ENCODE measurements around the gene RAB31. TPM values are rescaled to one million over a fixed set of nuclear protein-coding genes. Genes with fewer than 3 reads are reported as not detected.

Gene RAB31
- total RNA-seq, 1 experiment from 2014 or later: 12.9 TPM

DNA sequence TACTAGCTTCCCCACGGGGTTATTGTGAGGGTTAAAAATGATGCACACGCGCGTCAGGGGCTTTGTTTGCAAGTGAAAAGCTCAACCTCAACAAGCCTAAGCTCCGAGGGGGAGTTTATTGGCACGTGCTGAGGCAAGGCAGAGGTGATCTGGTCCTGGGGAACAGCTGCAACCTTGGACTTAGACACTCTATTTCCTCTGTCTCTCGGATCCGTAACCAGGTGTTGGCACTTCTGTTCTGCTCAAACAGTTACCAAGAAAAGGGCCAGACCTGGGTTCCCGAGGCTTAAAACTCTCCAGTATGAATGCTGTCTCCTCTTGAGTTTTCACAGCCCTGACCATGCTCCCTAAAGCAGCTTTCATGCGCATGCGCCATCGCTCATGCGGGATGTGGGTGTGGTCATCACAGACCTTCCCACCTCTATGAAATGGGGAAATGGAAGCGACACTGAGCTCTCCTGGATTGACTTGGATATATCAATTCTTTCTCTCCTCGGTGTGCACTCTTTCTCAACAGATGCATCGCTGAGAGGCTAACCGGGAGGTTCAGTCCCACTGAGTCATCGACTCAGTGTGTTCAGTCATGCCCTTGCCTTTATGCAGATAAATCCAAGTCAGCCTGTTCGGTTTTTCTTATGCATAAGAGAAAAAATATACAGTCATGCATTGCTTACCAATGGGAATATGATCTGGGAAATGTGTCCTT is 19.9 kb upstream of the RAB31 start:
- in situ Hi-C loops (cut with HindIII; ENCODE audit: low pct_unique_long_range_greater_than_20kb, low sequenced_read_pairs): no loop called here
- no peak for DNase-seq (ENCODE audit: low read depth, low spot score)

DNA sequence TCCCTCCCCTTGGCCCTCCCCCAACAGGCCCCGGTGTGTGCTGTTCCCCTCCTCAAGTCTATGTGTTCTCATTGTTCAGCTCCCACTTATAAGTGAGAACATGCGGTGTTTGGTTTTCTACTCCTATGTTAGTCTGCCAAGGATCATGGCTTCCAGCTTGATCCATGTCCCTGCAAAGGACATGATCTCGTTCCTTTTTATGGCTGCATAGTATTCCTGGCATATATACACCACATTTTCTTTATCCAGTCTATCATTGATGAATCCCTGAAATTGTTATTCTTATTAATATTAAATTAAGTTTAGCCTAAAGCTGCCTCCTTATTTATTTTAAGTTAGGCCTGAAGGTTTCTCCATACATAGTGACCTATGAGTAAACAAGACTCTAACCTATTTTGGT is 18.8 kb upstream of the RAB31 start:
- DNase-seq (ENCODE audit: low read depth, low spot score): no peak
- in situ Hi-C loops (cut with HindIII; ENCODE audit: low pct_unique_long_range_greater_than_20kb, low sequenced_read_pairs): no loop called here

DNA sequence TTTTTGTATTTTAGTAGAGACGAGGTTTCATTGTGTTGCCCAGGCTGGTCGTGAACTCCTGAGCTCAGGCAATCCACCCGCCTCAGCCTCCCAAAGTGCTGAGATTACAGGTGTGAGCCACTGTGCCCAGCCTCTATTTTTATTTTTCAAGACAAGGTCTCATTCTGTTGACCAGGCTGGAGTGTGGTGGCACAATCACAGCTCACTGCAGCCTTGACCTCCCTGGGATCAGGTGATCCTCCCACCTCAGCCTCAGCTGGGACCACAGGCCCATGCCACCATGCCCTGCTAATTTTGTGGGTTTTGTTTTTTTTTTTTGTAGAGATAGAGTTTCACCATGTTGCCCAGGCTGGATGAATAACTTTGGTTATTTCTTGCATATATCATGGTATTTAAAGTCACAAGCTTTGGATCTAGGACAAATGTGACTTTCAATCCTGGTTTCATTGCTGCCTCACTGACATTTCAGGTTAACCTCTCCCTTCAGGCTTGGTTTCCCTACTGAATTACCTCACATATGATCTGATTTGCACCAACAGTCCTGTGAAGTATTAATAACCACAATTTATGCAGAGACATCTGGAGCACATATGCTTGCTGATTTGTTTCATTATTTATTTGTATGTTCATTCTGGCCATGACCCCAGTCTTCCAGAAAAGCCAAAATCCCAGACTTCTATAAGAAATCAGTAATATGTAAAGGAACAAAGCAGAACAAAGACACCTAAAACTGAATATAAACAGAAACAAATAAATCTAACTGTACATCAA is 17.5 kb upstream of the RAB31 start:
- in situ Hi-C loops (cut with HindIII; ENCODE audit: low pct_unique_long_range_greater_than_20kb, low sequenced_read_pairs): no loop called here
- DNase-seq (ENCODE audit: low read depth, low spot score): no peak

DNA sequence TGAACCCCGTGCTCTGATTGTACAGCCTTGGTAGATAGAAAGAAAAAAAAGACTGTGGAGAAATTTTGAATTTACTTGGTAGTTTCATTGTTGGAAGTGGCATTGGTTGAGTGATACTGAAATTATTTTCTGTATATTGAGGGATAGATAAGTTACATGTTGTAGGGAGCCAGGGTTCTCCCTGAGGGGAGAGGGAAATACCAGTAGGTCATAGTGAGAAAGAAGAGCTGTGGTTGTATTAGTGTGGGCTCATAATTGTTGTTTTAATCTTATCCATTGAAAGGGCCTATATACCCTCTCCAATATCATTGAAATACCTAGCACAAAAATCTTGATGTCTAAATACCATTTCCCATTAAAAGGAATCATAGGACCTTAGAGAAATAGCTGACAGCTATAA is 16.9 kb upstream of the RAB31 start:
- DNase-seq (ENCODE audit: low read depth, low spot score): no peak
- in situ Hi-C loops (cut with HindIII; ENCODE audit: low pct_unique_long_range_greater_than_20kb, low sequenced_read_pairs): no loop called here

DNA sequence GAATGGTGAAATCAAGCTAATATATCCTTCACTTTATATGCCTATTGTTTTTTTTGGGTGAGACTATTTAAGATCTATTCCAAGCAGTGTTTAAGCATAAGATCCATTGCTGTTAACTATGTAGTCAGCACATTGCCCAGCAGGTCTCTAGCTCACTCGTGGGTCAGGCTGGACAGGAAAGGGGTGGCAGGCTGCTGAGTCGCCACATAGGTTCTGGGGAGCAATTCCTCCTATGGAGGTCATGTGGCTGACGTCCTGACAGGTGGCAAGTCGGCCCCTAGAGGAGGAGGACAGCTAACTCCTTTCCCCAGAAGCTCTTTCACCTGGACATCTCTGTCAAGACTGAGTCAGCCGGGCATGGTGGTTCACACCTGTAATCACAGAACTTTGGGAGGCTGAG is 13.9 kb upstream of the RAB31 start:
- DNase-seq (ENCODE audit: low read depth, low spot score): no peak

DNA sequence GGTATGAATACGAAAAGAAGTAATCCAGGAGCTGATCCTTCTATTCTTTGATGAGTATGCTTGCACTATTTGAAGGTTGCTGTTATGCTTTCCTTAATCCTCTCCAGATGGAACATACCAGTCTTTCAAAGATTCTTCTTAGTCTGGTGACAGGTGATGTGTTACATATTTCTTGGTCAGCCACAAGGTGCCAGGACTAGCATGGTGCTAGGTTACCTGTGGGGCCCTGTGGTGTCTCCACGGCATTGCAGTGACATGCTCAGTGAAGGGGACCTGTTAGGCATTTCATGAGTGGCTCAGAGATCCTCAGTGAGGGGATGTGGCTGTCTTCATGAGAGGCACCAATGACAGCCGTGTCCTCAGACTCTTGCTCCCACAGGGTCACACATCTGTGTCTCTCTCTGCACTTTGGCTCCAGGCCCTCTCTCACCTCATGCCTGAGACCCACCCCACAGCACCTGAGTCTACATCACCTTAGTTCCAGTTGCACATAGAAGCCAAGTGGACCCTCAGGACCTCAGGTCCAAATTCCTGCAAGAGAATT is 13.1 kb upstream of the RAB31 start:
- no peak for DNase-seq (ENCODE audit: low read depth, low spot score)
- in situ Hi-C loops (cut with HindIII; ENCODE audit: low pct_unique_long_range_greater_than_20kb, low sequenced_read_pairs): no loop called here

More for the DNA sequence above, 13.9 kb upstream of the RAB31 start:
- in situ Hi-C loops (cut with HindIII; ENCODE audit: low pct_unique_long_range_greater_than_20kb, low sequenced_read_pairs): no loop called here

DNA sequence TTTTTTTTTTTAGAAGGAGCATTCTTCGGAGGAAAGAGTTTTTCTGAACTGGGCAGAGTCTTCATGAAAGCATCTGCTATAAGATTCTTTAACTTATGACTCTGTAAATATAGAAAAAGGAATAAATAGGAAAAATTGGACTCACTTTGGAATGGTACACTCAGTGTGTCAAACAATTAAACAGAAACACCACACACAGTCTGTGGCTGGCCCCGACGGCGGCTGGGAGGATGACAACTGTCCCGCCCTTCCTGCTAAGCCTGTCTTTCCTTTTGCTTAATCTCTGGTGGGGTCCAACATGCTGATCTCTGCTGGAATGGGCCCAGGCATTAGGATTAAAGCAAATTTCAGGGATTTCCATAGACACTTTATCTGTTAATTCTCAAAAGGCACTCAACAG is 12.5 kb upstream of the RAB31 start:
- no peak for DNase-seq (ENCODE audit: low read depth, low spot score)
- in situ Hi-C loops (cut with HindIII; ENCODE audit: low pct_unique_long_range_greater_than_20kb, low sequenced_read_pairs): no loop called here

DNA sequence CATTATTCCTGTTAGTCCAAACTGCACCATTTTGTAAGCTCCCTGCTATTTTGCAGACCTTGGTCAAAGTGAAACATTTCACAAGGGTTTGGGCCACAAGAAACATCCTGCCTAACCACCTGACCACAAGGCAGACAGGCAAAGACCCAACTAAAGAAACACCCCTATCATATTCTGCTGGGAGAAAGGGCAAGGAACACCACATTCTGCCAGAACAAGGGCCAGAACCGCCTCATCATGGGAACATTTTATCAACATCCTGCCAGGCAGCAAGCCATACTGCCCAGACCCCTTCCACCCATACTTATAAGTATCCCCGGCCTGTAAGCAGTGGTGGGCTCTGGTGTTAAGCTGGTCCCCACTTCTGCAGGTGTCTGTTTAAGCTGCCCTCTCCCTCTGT is 12.0 kb upstream of the RAB31 start:
- in situ Hi-C loops (cut with HindIII; ENCODE audit: low pct_unique_long_range_greater_than_20kb, low sequenced_read_pairs): no loop called here
- DNase-seq (ENCODE audit: low read depth, low spot score): no peak

DNA sequence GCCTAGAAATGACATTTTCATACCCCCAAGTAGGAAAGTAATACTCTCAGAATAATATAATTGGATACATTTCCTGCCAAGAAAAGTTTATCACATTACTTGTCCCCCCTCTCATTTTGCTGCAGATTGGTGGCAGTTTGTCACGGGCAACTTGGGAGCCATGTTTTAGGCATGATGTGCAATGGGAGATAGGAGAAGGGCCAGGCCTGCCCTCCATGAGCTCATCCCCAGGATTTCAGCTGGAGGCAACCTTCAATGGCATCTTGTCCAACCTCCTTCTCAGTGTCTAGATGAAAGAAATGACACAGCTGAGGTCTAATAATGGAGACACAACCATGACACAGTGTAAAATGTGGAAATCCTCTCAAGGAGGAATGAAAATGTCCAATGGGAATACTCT is 11.4 kb upstream of the RAB31 start:
- in situ Hi-C loops (cut with HindIII; ENCODE audit: low pct_unique_long_range_greater_than_20kb, low sequenced_read_pairs): no loop called here
- no peak for DNase-seq (ENCODE audit: low read depth, low spot score)

DNA sequence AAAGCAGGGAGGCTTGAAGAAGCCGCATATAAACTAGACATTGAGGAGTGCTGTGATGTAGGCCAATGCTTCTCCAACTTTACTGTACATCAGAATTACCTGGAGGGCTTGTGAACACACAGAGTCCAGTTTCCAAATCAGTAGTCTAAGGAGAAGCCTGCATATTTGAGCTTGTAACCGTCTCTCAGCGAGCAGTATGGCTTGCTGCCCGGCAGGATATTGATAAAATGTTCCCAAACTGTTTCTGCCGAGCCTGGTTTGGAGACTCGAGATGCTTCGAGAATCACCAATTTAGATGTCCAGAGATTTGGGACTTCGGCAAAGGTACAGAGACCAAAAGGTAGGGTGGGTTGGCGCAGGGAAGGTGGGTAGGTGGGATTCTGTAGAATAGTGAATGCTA is 11.0 kb upstream of the RAB31 start:
- in situ Hi-C loops (cut with HindIII; ENCODE audit: low pct_unique_long_range_greater_than_20kb, low sequenced_read_pairs): no loop called here
- DNase-seq (ENCODE audit: low read depth, low spot score): no peak

DNA sequence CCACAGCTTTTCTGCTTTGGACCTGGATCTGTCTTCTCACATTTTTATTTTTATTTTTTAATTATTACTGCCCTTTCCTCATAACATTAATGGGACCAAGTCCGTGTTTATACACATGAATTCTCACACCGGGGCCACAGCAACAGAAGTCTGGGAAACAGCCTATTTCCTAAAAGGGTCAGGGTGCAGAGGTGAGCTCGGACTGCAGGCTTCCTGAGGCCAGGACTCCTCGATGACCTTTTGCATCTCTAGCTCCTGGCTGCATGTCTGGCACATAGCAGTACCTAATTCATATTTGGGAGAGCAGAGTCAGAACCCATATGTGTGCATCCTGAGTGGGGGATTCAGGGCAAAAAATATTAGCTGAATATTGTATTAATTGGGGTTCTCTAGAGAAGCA is 9.6 kb upstream of the RAB31 start:
- DNase-seq (ENCODE audit: low read depth, low spot score): no peak
- in situ Hi-C loops (cut with HindIII; ENCODE audit: low pct_unique_long_range_greater_than_20kb, low sequenced_read_pairs): no loop called here

DNA sequence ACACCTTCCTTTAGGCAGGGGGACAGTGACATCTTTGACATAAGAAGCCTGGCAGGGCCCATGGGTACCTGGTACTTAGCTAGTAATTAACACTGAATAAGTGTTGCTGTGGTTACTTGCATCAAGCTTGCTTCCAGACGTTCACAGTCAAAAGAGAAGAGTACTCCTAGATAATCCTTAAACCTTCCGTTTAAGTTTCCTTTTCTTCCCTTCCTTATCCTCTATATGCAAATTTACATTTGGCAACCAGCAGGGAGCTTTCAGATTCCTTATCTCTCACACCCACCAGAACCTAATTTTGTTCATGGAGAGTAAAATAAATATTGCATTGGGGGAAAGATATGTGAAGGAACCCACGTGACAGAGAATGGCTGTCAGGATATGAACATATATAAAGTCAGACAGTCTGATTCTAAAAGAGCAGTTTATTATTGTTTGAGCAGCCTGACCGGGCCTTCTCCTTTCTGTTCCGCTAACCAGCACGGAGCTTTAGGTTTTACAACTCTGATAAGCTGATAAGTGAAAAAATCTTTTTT is 7.8 kb upstream of the RAB31 start:
- in situ Hi-C loops (cut with HindIII; ENCODE audit: low pct_unique_long_range_greater_than_20kb, low sequenced_read_pairs): no loop called here
- no peak for DNase-seq (ENCODE audit: low read depth, low spot score)

DNA sequence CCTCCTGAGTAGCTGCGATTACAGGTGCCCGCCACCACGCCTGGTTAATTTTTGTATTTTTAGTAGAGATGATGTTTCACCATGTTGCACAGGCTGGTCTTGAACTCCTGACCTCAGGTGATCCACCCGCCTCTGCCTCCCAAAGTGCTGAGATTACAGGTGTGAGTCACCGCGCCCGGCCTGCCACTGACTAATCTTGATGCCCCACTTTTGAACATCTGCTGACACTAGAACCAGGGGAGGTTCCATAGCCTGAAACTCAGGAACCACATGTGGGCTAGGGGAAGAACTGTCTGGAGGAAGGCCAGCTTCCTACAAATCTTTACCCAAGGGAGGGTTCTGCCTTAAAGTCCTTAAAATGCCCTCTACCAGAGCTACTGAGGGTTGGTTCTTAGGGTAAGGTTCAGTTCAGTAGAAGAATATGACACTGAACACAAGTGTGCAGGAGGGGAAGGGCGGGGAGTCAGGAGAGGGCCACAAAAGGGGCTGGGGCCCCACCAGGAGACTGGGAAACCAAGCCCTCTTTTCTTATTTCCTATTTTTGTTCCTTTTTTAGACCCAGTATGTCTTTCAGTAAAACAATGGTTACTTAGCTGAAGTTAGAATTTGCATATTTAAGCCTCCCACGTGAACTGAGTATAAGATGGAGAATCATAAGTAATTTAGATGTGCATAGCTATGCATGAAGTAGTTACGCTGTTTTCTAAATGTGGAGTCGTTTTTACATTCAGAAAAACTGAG is 6.3 kb upstream of the RAB31 start:
- no peak for DNase-seq (ENCODE audit: low read depth, low spot score)
- in situ Hi-C loops (cut with HindIII; ENCODE audit: low pct_unique_long_range_greater_than_20kb, low sequenced_read_pairs): no loop called here

DNA sequence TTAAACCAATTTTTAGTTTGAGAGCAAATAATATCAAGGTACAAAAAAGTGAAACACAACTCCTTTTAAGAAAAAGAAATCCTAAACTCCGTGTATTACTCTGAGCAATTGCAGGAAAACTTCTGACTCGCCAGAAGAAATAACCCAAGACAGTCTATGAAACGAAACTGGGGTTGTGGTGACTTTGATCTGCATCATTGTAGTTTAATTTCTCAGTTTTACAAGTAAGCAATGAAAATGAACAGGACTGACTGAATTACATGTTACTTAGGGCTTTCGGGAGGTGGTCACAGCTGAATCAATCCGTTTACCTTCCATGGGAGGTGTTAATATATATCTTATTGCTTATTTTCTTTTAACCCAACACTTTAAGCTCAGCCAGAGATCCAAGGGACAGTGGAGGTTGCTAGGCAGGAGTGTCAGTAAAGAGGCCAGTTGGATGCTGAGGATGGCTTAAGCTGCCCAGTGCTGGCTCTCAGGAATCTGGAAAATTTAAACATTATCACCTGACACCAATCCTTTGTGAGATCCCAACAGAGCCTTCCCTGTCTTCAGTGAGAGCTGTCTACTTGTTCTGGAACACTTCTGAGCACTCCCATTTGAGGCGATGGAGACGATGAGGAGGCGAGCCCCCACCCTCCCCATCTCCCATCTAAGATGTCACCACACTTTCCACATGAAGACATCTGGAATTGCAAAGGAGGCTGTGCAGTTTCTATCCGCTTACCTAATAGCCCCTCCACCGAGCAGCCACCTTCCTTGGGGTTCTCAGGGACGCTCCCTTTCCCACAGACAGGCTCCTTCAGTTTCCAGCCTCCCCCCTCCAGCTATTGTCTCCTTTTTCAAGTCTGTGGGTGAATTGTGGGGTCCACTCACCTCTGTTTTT is 3.6 kb upstream of the RAB31 start:
- no peak for DNase-seq (ENCODE audit: low read depth, low spot score)
- in situ Hi-C loops (cut with HindIII; ENCODE audit: low pct_unique_long_range_greater_than_20kb, low sequenced_read_pairs): no loop called here

DNA sequence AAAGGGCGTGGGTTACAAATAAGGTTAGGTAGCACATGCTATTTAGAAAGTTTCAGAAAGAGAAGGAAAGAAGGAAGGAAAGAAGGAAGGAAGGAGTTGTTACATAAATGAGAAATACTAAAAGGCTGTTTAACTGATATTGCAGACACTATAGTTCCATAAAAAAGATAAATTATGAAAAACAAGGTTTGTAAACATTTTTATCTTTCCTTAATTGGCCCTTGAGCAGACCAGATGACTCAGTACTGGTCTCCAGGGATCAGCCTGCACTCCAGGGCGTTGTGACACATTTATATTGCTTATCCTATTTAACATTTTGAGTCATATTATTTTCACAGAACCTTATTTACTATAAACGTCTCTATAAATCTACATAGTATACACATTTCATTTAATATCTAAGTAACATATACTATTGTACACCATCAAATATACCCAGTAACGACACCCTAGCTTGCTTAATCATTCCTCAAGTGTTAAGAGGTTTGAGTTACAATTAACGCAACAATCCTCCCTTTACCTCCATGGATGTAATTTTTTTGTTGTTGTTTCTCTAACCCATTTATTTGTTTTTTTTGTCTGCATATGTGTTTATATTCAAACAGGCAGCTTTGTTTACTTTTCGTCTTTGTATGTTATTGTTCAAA is 2.8 kb upstream of the RAB31 start:
- in situ Hi-C loops (cut with HindIII; ENCODE audit: low pct_unique_long_range_greater_than_20kb, low sequenced_read_pairs): no loop called here
- no peak for DNase-seq (ENCODE audit: low read depth, low spot score)

DNA sequence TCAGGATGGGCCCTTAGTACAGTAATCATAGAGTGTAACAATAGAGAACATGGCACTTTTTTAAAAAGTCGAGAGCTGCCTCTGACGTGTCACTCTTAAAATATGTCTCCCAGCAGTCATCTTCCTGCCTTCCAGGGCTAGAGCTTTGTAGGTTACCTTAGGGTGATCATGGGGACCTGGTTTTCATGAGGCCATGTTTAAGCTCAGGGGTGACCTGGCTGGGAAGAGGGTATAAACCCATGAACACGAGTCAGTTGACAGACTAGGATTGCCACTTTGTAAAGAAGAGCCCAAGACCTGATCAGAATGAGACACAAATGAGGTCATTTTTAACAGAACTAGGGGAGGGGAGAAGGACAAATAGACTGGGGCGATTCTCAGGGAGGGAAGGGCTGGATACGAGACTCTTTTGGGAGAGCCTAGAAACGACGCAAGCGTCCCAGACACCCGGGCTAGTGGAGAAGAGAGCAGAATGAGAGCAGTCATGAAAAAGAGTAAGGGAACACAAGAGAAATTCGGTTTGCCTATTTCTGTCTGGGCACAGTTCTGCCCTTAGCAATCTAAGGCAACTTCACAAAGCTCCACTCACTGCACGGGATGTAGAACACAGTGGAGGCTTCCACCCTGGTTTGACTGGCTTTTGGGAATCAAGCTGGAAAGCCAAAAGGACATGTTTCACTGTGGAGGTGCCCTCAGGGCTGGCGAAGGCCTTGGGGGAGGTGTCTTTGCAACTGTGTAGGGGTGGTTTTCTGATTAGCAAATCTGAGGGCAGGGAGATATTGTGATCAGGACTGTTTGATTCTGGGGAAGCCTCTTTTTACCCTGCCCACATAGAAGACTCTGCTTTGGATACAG is 1.8 kb upstream of the RAB31 start:
- DNase-seq (ENCODE audit: low read depth, low spot score): no peak

More for the DNA sequence above, 1.8 kb upstream of the RAB31 start:
- in situ Hi-C loops (cut with HindIII; ENCODE audit: low pct_unique_long_range_greater_than_20kb, low sequenced_read_pairs): no loop called here

Data from SK-MEL-5 (cell line).